Muscle of arm (tissue), 12 donors: ENCODE data around the gene CREB3. TPM values are rescaled to one million over a fixed set of nuclear protein-coding genes. Genes with fewer than 3 reads are reported as not detected.

Experiments
- DNase-seq: peaks from one replicate; pipeline ENCODE4 v3.0.0-alpha.2; 2013
- polyA plus RNA-seq, 12 donors: library from polyadenylated mRNA; unstranded; fragments of 120-200 nt; gene quantifications; one replicate each; pipeline ENCODE4 v1.2.1, GENCODE V29; 2013; ENCODE audit not compliant: insufficient read length in 12 of 12

The CREB3 gene
- polyA plus RNA-seq, 12 donors: 21.3 to 45.7 (median 24.9) TPM; not detected in 1

- no peak for DNase-seq
These were observed 9.0 kb upstream of the CREB3 start for GRCh38 chr9:35723426-35723825.

- DNase-seq: no peak
These were observed 8.6 kb upstream of the CREB3 start for GRCh38 chr9:35723908-35724307.

- DNase-seq: no peak
These were observed 7.1 kb upstream of the CREB3 start for GRCh38 chr9:35725362-35725761.

DNA sequence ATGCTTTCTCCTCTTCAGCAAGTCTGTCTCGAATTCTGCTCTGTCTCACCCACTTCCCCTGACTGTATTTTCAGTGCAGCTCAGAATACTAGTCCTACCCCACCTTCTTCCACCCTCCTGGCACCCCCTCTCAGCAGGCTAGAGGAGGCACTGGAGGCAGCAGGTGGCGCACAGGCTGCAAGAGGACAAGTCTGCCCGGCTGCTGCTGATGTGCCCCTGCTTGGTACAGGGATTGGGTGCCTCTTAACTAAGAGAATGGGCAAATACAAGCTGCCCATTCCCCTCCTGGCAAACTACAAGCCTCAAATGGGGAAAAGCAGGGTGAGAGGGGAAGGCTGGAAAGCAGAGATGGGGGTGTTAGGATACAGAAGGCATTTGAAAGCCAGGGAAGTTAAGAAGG, 5.5 kb upstream of the CREB3 start:
- DNase-seq: no peak

DNA sequence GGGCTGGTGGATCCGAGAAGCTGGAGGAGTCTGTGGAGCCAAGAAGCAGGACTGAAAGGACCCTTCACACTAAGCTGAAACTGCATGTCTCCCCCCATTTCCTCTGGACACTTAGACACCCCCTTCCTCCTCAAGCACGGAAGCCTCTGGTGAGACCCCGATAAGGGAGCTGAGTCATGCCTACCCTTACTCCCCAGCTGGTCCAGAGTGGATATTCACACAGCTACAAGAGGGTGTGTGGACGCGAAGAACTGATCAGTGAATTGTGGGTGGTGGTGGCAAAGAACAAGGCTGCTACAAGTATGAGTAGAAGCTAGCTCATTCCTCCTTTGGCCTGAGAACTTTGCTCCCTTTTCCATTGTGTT, 4.8 kb upstream of the CREB3 start:
- no peak for DNase-seq

DNA sequence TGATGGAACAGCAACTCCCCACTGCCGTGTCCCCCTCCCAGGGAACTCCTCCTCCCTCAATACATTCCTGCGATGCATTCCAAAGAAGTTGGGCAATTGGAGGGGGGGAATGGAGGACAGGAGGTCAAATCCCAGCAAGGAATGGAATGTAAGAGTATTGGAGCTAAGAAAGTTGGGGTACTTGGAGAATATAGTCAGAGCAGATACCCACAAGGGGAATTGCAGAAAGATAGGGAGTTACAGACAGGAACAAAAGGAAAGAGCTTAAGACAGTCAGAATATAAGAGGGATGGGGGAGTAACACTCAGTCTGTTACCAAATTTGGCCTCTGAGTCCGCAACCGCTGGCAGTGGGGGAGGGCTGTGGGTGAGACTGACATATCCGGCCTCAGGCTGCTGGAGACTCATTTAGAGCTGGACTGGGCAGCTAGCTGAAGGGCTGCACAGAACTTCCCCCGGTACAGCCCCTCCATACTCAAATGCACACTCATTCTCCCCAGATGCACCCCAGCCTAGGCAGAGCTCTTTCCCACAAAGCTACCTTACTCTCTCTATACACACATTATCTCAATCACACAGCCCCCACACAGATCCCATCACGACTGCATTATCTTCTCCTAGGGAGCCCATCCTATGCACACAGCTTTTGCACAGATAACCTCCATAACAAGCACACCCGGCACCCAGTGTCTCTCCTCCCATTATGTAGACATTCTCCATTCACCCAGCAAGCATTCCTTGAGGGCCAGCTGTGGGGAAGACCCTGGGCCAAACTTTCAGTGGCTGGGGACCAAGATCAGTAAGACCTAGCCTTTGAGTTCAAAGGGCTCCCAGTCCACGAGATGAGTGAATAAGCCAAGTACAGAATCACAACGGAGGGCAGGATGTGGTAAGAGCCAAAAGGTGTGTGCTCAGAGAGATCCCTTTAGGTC, 4.2 kb upstream of the CREB3 start:
- DNase-seq: no peak

- DNase-seq: no peak
These were observed 3.4 kb upstream of the CREB3 start for GRCh38 chr9:35729101-35729500.

DNA sequence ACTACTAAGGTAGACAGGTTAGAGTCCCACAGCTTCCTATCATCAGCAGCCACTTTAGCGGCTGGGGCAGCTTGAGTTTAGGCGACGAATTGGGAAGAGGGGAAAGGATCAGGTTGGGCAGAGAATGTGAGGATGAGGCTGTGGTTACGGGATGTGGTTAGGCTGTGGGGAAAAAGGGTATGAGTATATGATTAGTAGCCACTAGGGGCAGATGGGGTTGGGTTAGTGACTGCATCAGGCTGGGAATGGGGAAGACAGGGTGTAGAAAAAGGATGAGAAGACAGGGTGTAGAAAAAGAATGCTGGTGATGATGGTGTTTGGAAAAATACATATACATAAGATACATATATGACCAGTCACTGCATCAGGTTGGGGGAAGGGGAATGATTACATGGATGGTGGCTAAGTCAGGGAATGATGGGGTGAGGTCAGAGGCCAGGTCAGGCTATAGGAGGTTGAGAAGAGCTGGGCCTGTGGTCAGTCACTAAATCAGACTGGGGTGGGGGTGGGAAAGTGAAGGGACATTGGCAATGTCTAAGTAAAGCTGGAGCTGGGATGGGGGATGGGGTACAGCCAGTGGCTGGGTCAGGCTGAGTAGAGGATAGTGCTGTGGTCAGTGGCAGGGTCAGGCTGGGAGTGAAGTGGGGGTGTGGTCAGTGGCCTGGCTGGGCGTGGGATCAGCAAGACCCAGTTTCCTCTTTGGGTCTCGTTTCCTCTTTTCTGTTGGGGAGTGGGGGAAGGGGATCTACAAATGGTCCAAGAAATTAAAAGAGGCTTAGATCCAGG, 2.6 kb upstream of the CREB3 start:
- DNase-seq: no peak

DNA sequence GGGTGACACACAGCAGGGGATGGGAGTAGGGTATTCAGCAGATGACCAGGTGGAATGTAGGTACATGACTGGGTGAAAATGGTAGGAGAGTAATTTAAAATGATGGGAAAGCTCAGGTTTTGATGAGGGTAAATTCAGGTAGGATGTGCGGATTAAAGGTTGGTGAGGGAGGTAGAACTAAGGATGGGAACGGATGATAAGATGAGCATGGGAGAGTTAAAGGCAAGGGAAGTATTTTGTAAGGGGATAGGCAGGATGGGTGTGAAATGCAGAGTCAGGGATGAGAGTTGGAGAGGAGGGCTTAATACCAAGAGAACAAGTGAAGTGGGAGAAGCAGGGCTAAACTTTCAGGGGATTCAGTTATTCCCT, 2.0 kb upstream of the CREB3 start:
- no peak for DNase-seq

DNA sequence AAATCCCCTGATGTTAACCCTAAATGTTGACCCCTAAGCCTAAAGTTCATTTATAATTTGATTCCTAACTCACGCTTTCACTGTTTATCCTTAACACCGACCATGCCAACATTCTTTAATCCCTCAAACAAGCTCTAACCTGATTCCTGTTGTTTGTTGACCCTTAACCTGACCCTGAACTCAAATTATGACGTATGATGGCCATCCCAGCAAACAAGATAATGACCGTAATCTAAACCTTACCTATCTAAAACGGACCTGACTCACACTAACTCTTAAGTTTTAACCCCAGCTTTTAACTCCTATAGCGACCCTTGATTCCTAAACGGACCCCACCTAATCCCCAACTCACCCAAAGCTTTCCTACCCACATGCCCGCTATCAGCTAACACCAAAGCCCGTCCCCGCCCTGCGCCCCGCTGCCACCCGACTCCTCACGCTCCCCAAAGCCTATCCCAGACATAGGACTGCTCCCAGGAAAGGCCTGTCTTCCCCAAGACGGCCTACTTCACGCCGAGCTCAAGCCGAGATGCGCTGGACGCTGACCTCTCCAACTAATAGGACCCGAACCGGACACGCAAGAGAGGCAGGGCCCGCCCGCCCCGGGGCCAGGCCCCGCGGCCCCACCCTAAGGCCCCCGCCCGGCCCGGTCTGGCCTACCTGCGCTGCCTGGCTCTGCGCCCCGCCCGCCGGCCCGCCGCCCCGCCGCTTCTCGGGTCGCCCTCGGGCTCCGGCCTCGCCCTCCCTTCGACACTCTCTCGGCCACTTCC, 866 bp upstream of the CREB3 start:
- no peak for DNase-seq

DNA sequence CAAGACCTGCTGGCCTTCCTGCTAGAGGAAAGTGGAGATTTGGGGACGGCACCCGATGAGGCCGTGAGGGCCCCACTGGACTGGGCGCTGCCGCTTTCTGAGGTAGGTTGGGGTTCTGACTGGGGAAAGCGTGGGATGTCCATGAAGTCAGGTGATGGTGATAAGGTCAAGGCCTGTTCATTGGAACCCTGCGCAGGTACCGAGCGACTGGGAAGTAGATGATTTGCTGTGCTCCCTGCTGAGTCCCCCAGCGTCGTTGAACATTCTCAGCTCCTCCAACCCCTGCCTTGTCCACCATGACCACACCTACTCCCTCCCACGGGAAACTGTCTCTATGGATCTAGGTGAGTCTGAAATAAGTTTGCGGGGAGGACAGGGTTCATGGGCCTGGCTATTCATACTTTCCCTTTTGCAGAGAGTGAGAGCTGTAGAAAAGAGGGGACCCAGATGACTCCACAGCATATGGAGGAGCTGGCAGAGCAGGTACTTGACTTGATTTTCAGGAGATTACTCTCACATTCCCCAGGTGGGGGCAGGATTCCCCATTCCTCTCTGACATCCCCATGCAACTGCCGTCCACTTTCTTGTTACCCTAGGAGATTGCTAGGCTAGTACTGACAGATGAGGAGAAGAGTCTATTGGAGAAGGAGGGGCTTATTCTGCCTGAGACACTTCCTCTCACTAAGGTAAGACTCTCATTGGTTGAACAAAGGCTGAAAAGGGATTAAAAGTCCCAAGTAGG, 505 bp downstream of the CREB3 start:
- DNase-seq: no peak

GRCh38 chr9:35734096-35734495, 1.6 kb downstream of the CREB3 start:
- DNase-seq: no peak

- no peak for DNase-seq
These were observed 3.8 kb downstream of the CREB3 start for GRCh38 chr9:35736201-35736633.

GRCh38 chr9:35737143-35737542, 4.7 kb downstream of the CREB3 start:
- no peak for DNase-seq

GRCh38 chr9:35738186-35738585, 5.7 kb downstream of the CREB3 start:
- DNase-seq: no peak

DNA sequence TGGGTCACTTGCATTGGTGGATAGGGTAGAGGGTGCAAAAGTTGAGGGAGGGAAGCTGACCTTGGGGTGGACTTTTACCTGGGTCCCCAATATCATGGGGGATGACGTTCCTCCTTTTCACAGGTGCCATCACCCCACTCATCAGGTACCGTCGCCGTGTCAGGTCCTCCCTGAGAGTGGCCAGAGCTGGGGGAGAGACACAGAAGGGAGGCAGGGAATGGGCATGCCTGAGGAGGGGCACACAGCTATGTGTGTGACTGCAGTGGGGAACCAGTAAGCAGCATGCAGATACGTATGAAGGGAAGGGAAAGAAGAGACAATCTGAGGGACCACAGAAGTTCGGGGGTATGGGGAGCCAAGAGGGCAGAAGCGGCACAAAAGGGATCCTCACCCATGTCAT, 6.5 kb downstream of the CREB3 start:
- DNase-seq: no peak

GRCh38 chr9:35740243-35740642, 7.8 kb downstream of the CREB3 start:
- no peak for DNase-seq

DNA sequence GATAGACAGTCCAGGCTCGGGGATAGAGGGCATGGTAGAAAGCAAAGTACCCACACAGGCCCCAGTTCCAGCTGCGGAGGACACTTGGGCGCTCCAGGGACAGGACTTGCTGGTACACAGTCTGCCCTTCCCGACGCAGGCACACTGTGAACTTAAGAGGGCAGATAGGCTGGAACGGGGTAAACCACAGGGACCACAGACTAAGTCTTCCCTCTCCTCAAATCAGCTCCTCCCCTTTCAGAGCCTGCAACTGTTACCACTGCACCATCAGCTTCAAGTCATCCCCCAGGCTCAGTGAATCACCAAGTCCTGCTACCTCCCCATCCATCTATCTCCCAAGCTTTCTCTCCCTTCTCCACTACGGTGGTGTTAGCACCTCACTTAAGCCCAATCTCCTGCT, 9.3 kb downstream of the CREB3 start:
- no peak for DNase-seq

DNA sequence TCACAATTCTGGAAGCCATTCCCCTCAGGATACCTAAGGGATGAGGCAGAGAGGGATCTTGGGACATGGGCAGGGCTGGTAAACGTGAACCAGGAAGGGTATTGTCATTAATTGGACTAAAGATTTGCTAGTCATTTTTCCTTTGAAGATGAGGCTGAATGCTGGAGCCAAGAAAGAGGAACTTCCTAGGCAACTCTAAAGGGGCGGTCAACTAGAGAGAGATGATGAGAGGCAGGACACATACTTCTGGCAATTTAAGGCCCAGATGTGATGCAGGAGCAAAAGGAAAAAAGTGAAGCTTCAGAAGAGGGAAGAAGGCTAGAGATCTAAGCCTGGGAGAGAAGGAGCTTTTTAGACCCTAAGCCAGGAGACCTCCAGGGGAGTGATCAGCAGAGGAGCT, 11.0 kb downstream of the CREB3 start:
- no peak for DNase-seq

- no peak for DNase-seq
These were observed 11.5 kb downstream of the CREB3 start for GRCh38 chr9:35743880-35744518.

GRCh38 chr9:35745569-35745968, 13.1 kb downstream of the CREB3 start:
- no peak for DNase-seq
